VCaP (cell line): ENCODE results near the gene STX18.

Experiments
- H3K27ac ChIP-seq: fragments of 450-650 bp; 2 replicates; pipeline ENCODE4 v1.5.1; 2017
- CTCF ChIP-seq: fragments of 450-650 bp; conservative IDR thresholded peaks from 2 replicates; pipeline ENCODE4 v1.5.1; 2017; ENCODE audit warnings: mild to moderate bottlenecking, moderate library complexity

Gene STX18

GRCh38 chr4:4377732-4378460, 164.0 kb downstream of the STX18 start:
- TF ChIP-seq CTCF = no peak
- H3K27ac ChIP-seq = no peak overlapping the region

DNA sequence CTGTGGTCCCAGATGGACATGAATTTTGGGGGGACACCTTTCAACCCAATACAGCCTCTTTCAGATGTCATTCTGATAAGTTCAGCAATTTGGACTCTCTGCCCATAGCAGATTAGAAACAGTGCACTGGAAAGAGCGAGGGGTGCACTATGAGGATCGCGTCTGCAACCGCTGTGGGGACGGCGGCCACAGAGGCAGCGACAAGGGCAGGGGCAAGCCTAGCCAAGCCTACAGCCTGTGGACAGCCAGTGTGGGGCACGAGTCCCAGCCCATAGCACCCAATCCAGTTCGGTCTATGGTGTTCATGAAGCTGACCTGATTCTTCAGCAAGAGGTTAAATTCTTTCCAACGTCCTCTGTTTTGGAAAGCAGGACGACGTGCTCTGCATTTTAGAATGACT, 164.7 kb downstream of the STX18 start:
- no peak for TF ChIP-seq CTCF

GRCh38 chr4:4376074-4376473, 165.8 kb downstream of the STX18 start:
- TF ChIP-seq CTCF = no peak

More for the DNA sequence above, 164.7 kb downstream of the STX18 start:
- H3K27ac ChIP-seq = no peak overlapping the region

DNA sequence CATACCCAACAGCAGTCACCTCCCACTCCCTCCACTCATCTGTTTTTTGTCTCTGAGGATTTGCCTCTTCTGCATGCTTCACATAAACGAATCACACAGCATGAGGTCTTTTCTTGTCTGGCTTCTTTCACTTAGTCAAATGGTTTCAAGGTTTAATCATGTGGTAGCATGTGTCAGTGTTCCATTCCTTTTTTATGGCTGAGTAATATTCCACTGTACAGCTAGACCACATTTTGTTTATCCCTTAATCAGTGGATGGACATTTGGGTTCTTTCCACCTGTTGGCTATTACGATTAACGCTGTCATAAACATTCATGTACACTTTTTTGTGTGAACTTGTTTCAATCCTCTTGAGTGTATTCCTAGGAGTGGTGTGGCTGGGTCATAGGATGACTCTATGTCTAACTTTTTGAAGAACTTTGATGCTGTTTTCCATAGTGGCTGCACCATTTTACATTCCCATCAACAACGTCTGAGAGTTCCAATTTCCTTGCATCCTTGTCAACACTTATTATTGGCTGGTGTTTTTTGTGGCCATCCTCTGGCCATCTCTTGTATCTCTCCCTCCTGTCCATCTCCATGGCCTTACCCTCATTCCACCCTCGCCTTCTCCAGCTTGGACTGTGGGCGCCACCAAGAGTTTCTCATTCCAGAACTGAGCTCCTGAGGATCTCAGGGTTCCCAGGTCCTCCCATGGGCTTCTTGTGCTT, 167.3 kb downstream of the STX18 start:
- no peak for TF ChIP-seq CTCF
- no peak overlapping the region for H3K27ac ChIP-seq

More at GRCh38 chr4:4376074-4376473, 165.8 kb downstream of the STX18 start:
- H3K27ac ChIP-seq = no peak overlapping the region
